Subcutaneous adipose tissue (tissue), 4 donors: ENCODE measurements around the gene N4BP2. TPM values are rescaled to one million over a fixed set of nuclear protein-coding genes. Genes with fewer than 3 reads are reported as not detected.

Source experiments
- CTCF ChIP-seq: fragments of 450-650 bp; IDR thresholded peaks from one replicate; pipeline ENCODE4 v1.5.1; 2016; ENCODE audit warnings: low read depth, mild to moderate bottlenecking, control low read depth, antibody characterized with exemption, moderate library complexity
- total RNA-seq, 4 donors: library from RNA; depleted of rRNA; stranded (reverse); fragments of >200 nt; gene quantifications; one replicate each; pipeline ENCODE4 v1.1.0, GENCODE V29; 2016

The N4BP2 gene
- total RNA-seq, 4 donors from 2014 or later: 6.8 to 14.2 (median 10.0) TPM

GRCh38 chr4:40058854-40059253 lies 2.2 kb downstream of the N4BP2 start:
- TF ChIP-seq CTCF: no peak

GRCh38 chr4:40059362-40059761 lies 2.7 kb downstream of the N4BP2 start:
- no peak for TF ChIP-seq CTCF

DNA sequence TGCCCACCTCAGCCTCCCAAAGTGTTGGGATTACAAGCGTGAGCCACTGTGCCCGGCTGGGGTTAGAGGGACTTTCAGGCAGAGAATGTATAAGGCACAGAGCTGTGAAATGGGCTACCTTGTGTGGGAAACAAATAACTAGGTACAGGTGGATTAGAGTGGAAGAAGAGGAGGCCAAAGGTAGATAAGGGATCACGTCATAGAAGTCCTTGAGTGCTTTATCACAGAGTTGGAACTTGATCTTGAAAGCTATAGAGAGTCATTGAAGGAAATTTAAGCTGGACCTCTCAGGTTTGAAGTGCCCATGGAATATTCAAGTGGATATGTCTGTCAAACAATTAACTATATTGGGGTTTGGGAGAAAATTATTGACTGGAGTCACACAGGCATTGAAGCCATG lies 8.4 kb downstream of the N4BP2 start:
- no peak for TF ChIP-seq CTCF

DNA sequence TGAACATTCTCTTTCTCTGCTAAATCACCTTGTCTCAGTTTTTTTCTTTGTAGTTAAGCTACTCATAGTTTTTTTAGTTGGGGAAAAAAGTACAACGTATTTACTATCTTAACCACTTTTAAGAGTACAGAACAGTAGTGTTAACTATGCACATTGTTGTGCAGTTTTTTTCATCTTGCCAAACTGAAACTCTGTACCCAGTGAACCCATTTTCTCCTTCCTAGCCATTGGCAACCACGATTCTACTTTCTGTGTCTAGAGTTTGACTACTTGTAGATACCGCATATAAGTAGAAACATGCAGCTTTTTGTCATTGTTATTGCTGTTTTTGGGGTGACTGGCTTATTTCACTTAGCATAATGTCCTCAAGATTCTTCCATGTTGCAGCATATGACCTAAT lies 10.0 kb downstream of the N4BP2 start:
- TF ChIP-seq CTCF: no peak

DNA sequence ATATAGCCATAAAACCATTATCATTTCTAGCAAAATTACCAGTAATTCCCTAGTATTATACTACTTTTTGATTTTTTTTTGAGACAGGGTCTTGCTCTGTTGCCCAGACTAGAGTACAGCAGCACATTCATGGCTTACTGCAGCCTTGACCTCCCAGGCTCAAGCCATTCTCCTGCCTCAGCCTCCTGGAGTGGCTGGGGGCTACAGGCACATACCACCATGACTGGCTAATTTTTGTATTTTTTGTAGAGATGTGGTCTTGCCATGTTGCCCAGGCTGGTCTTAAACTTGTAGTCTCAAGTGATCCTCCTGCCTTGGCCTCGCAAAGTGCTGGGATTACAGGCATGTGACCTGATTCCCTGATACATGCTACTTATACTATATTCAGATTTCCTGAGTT lies 13.7 kb downstream of the N4BP2 start:
- TF ChIP-seq CTCF: no peak

GRCh38 chr4:40086421-40086820 lies 29.8 kb downstream of the N4BP2 start:
- TF ChIP-seq CTCF: no peak

DNA sequence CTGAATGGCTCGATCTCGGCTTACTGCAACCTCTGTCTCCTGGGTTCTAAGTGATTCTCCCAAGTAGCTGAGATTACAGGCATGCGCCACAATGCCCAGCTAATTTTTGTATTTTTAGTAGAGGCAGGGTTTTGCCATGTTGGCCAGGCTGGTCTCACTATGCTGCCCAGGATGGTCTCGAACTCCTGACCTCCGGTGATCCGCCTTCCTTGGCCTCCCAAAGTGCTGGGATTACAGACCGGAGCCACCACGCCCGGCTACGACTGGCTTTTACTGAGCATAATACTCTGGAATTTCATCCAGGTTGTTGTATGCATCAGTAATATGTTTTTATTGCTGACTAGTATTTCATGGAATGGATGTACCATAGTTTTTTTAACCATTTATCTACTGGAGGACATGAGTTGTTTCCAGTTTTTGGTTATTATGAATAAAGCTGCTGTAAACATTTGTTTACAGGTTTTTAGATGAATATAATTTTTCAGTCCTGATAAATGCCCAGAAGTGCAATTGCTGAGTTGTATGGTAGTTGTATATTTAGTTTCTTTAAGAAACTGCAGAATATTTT lies 31.2 kb downstream of the N4BP2 start:
- no peak for TF ChIP-seq CTCF

DNA sequence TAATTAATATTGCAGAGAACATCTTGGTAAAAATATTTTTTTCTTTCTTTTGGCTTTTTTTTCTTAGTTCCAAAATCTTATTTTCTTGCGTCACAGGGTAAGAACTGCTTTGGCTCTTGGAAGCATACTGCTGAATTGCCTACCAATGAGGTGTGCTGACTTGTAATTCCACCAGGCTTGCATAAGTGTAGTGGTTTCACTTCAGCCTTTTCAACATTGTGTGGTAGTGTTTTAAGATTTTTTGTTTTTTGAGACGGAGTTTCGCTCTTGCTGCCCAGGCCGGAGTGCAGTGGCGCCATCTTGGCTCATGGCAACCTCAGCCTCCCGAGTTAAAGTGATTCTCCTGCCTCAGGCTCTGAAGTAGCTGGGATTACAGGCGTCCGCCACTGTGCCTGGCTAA lies 42.4 kb downstream of the N4BP2 start:
- TF ChIP-seq CTCF: no peak
